PC-9 (cell line): Measurements from ENCODE around the gene SND1. TPM values are rescaled to one million over a fixed set of nuclear protein-coding genes. Genes with fewer than 3 reads are reported as not detected.

Experiments
- BruUV-seq: library from RNA; stranded (reverse); fragments of 400-500 nt; replicated peaks from 2 replicates; lab custom pipeline; 2021; lab: Mats Ljungman, UMichigan
- CTCF ChIA-PET: fragments of 300-600 bp; sonication (Branson Sonifier 250); formaldehyde crosslinking; loops from one replicate; lab custom pipeline; 2022; ENCODE audit warnings: antibody characterized with exemption; lab: Charles Lee
- POLR2A ChIA-PET: fragments of 300-600 bp; sonication (Branson Sonifier 250); formaldehyde crosslinking; loops from one replicate; lab custom pipeline; 2022; ENCODE audit warnings: antibody characterized with exemption; ENCODE audit not compliant: unreplicated experiment; lab: Charles Lee
- DNase-seq, 2 experiments: peaks; one replicate each; pipeline versions ENCODE4 v3.0.0 to v3.0.0-alpha.2; 2015 to 2022; ENCODE audit warnings: mixed read lengths in 1 of 2
- H2AFZ ChIP-seq: fragments of 200-600 bp; sonication (generic); 2 replicates; pipeline ENCODE4 v1.8.1; 2017; ENCODE audit warnings: antibody characterized with exemption
- H3F3A ChIP-seq: fragments of 200-600 bp; sonication (generic); 2 replicates; pipeline ENCODE4 v1.8.1; 2017; ENCODE audit warnings: antibody characterized with exemption, mild to moderate bottlenecking, low read depth; ENCODE audit not compliant: insufficient read depth
- H3K27ac ChIP-seq: fragments of 200-600 bp; sonication (generic); 2 replicates; pipeline ENCODE4 v1.6.1; 2016; ENCODE audit warnings: mixed run types
- H3K27me3 ChIP-seq: fragments of 200-600 bp; sonication (generic); 2 replicates; pipeline ENCODE4 v1.6.1; 2016; ENCODE audit warnings: low read depth, mixed run types; ENCODE audit not compliant: insufficient read depth
- H3K36me3 ChIP-seq: fragments of 200-600 bp; sonication (generic); 2 replicates; pipeline ENCODE4 v1.6.1; 2016; ENCODE audit warnings: low read depth, mixed run types
- H3K4me1 ChIP-seq: fragments of 200-600 bp; sonication (generic); replicated peaks from 2 replicates; pipeline ENCODE4 v1.6.1; 2016; ENCODE audit warnings: mixed run types; ENCODE audit not compliant: insufficient read depth
- H3K4me2 ChIP-seq: fragments of 200-600 bp; sonication (generic); 2 replicates; pipeline ENCODE4 v1.6.1; 2017; ENCODE audit warnings: mixed run types
- H3K4me3 ChIP-seq: fragments of 200-600 bp; sonication (generic); 2 replicates; pipeline ENCODE4 v1.6.1; 2016; ENCODE audit warnings: mixed run types
- H3K79me2 ChIP-seq: fragments of 200-600 bp; sonication (generic); 2 replicates; pipeline ENCODE4 v1.6.1; 2017; ENCODE audit warnings: low read depth, mixed run types
- H3K9me2 ChIP-seq: fragments of 200-600 bp; sonication (generic); 2 replicates; pipeline ENCODE4 v1.8.1; 2017; ENCODE audit warnings: mild to moderate bottlenecking; ENCODE audit not compliant: insufficient read depth
- H3K9me3 ChIP-seq: fragments of 200-600 bp; sonication (generic); 2 replicates; pipeline ENCODE4 v1.8.1; 2016; ENCODE audit warnings: low read depth; ENCODE audit not compliant: insufficient read depth
- H4K20me1 ChIP-seq: fragments of 200-600 bp; sonication (generic); 2 replicates; pipeline ENCODE4 v1.8.1; 2017; ENCODE audit not compliant: insufficient read depth
- CTCF ChIP-seq: fragments of 200-600 bp; sonication (generic); conservative IDR thresholded peaks from 2 replicates; pipeline ENCODE4 v1.6.1; 2017; ENCODE audit warnings: mixed run types, antibody characterized with exemption, mild to moderate bottlenecking, moderate library complexity
- EZH2 ChIP-seq: fragments of 200-600 bp; sonication (generic); IDR thresholded peaks from 2 replicates; pipeline ENCODE4 v1.8.0; 2017; ENCODE audit warnings: antibody characterized with exemption, low read depth
- intact Hi-C: fragments of 100-400 bp; cut with micrococcal nuclease; formaldehyde crosslinking; loops from one replicate; pipeline ENCODE4 v1.10.0; 2022; ENCODE audit not compliant: unreplicated experiment
- total RNA-seq: library from RNA; stranded (reverse); gene quantifications from 2 replicates; pipeline ENCODE4 v1.2.3, GENCODE V29; 2021

SND1 gene
- total RNA-seq, 1 experiment from 2014 or later = 273 TPM

GRCh38 chr7:127865466-127865865 lies 213.5 kb downstream of the SND1 start:
- ChIA-PET CTCF (interaction anchor here (0.7 kb wide), 1 partner anchor 151 kb away, joined by 3 read pairs; no protein-coding TSS in a partner anchor), POLR2A (no interaction called here)
- intact Hi-C loops = no loop called here
- H3K4me2 ChIP-seq = no peak overlapping the region
- no peaks in the 10 kb centered on the region; the same call in 1 of the 2 replicates for H3K4me1 ChIP-seq
- H3K4me3 ChIP-seq = no peak overlapping the region
- peaks cover 5% of the 10 kb centered on the region for H4K20me1 ChIP-seq
- H3F3A ChIP-seq = peaks cover 5% of the 10 kb centered on the region; the same call in 1 of the 2 replicates
- TF ChIP-seq CTCF (no peak), EZH2 (no peak)
- no TSS peak for BruUV-seq
- peak; percentile 35 to 50 for DNase-seq
- peaks cover 6% of the 10 kb centered on the region; the same call in 1 of the 2 replicates for H3K79me2 ChIP-seq
- no peak overlapping the region for H3K27ac ChIP-seq
- no peaks in the 10 kb centered on the region for H3K9me3 ChIP-seq
- peaks cover 13% of the 10 kb centered on the region; the same call in 1 of the 2 replicates for H3K36me3 ChIP-seq
- no peak overlapping the region for H2AFZ ChIP-seq
- H3K9me2 ChIP-seq = no peaks in the 10 kb centered on the region
- H3K27me3 ChIP-seq = no peaks in the 10 kb centered on the region

- H2AFZ ChIP-seq = no peak overlapping the region
- peaks cover 13% of the 10 kb centered on the region; the same call in 1 of the 2 replicates for H3K36me3 ChIP-seq
- H3K4me3 ChIP-seq = no peak overlapping the region
- no TSS peak for BruUV-seq
- TF ChIP-seq CTCF = no peak
- TF ChIP-seq EZH2 = no peak
- H3K4me2 ChIP-seq = no peak overlapping the region
- H3F3A ChIP-seq = peaks cover under 1% of the 10 kb centered on the region; the same call in 1 of the 2 replicates
- DNase-seq = no peak
- H3K9me3 ChIP-seq = no peaks in the 10 kb centered on the region
- H3K79me2 ChIP-seq = peaks cover 17% of the 10 kb centered on the region; the same call in 1 of the 2 replicates
- intact Hi-C loops = no loop called here
- ChIA-PET POLR2A (interaction anchor here (0.6 kb wide), 1 partner anchor 47 kb away, joined by 4 read pairs; no protein-coding TSS in a partner anchor), CTCF (no interaction called here)
- no peak overlapping the region for H3K27ac ChIP-seq
- H3K27me3 ChIP-seq = no peaks in the 10 kb centered on the region
- no peaks in the 10 kb centered on the region for H3K4me1 ChIP-seq
- H4K20me1 ChIP-seq = peaks cover 14% of the 10 kb centered on the region
- H3K9me2 ChIP-seq = no peaks in the 10 kb centered on the region
Measured at GRCh38 chr7:127870231-127870907, 218.4 kb downstream of the SND1 start.

GRCh38 chr7:127871226-127871625 lies 219.2 kb downstream of the SND1 start:
- H3K9me2 ChIP-seq = no peaks in the 10 kb centered on the region
- ChIA-PET POLR2A (no interaction called here), CTCF (no interaction called here)
- no TSS peak for BruUV-seq
- no peak overlapping the region for H3K4me2 ChIP-seq
- no peak overlapping the region for H3K4me3 ChIP-seq
- DNase-seq = no peak
- H3K4me1 ChIP-seq = no peaks in the 10 kb centered on the region
- no peak for TF ChIP-seq EZH2
- no peak for TF ChIP-seq CTCF
- no peaks in the 10 kb centered on the region for H3K27me3 ChIP-seq
- H2AFZ ChIP-seq = no peak overlapping the region
- no peaks in the 10 kb centered on the region for H3F3A ChIP-seq
- H3K9me3 ChIP-seq = no peaks in the 10 kb centered on the region
- peaks cover 14% of the 10 kb centered on the region for H4K20me1 ChIP-seq
- peaks cover 23% of the 10 kb centered on the region; the same call in 1 of the 2 replicates for H3K79me2 ChIP-seq
- H3K36me3 ChIP-seq = peaks cover 13% of the 10 kb centered on the region; the same call in 1 of the 2 replicates
- H3K27ac ChIP-seq = no peak overlapping the region
- intact Hi-C loops = no loop called here
